ENCODE results near the gene SMURF2.

- TF ChIP-seq POLR2A (IDR thresholded peaks at IDR 0.05) (no peak), CTCF (IDR thresholded peaks at IDR 0.05) (no peak)
These were observed 82.2 kb downstream of the SMURF2 start for GRCh38 chr17:64579917-64580316.
